Posterior cingulate gyrus (tissue), 11 donors: Measurements from ENCODE around the gene ZNF813.
A peak's percentile ranks its signal among the peaks of the same experiment; 100 is the strongest.

Source experiments
- DNase-seq, 10 donors: peaks; one replicate each; pipeline versions ENCODE4 v3.0.0 to v3.0.0-alpha.2; 2020 to 2021; ENCODE audit warnings: mixed read lengths in 3 of 10
- intact Hi-C: fragments of 100-400 bp; cut with DNase I; formaldehyde crosslinking; loops from one replicate; pipeline ENCODE4 v1.15.1; 2023

The ZNF813 gene

GRCh38 chr19:53518121-53518520, 50.6 kb downstream of the ZNF813 start:
- intact Hi-C loops, result no loop called here
- no peak for DNase-seq

GRCh38 chr19:53518716-53519115, 51.2 kb downstream of the ZNF813 start:
- DNase-seq, result no peak
- intact Hi-C loops, result no loop called here

- intact Hi-C loops, result no loop called here
- no peak for DNase-seq
Measured at GRCh38 chr19:53519446-53519845, 51.9 kb downstream of the ZNF813 start.

- intact Hi-C loops, result loop anchor here (1.0 kb wide), 1 partner anchor 53 kb away; the partner anchor contains the start of gene ZNF813
- DNase-seq, result no peak
Measured at GRCh38 chr19:53520163-53520546, 52.6 kb downstream of the ZNF813 start.

GRCh38 chr19:53520547-53521372, 53.2 kb downstream of the ZNF813 start:
- intact Hi-C loops, result loop anchor here (1.0 kb wide), 1 partner anchor 53 kb away; the partner anchor contains the start of gene ZNF813
- peak; percentile 92 to 99 (median 95) for DNase-seq

- intact Hi-C loops, result no loop called here
- peak in 1 of 10 donors; percentile 71 for DNase-seq
Measured at GRCh38 chr19:53521373-53522202, 54.1 kb downstream of the ZNF813 start.

GRCh38 chr19:53525922-53526321, 58.4 kb downstream of the ZNF813 start:
- intact Hi-C loops, result no loop called here
- no peak for DNase-seq

- intact Hi-C loops, result no loop called here
- no peak for DNase-seq
Measured at GRCh38 chr19:53530622-53531021, 63.1 kb downstream of the ZNF813 start.

GRCh38 chr19:53531457-53531856, 63.9 kb downstream of the ZNF813 start:
- no peak for DNase-seq
- intact Hi-C loops, result no loop called here

GRCh38 chr19:53532362-53532761, 64.8 kb downstream of the ZNF813 start:
- intact Hi-C loops, result no loop called here
- no peak for DNase-seq

- no peak for DNase-seq
- intact Hi-C loops, result no loop called here
Measured at GRCh38 chr19:53536225-53536548, 68.7 kb downstream of the ZNF813 start.

GRCh38 chr19:53537121-53537520, 69.6 kb downstream of the ZNF813 start:
- intact Hi-C loops, result no loop called here
- DNase-seq, result no peak

- DNase-seq, result peak; percentile 72 to 98 (median 80)
- intact Hi-C loops, result loop anchor here (2.0 kb wide), 1 partner anchor 17 kb away; no protein-coding TSS in a partner anchor
Measured at GRCh38 chr19:53537521-53538377, 70.2 kb downstream of the ZNF813 start, which contains the start of gene ZNF331. TSS of gene ZNF331 (plus strand) at chr19:53538145. CDS start at chr19:53569377, 31,232 bp downstream.

- DNase-seq, result peak in 1 of 10 donors; percentile 33
Measured at GRCh38 chr19:53538378-53539109, 71.0 kb downstream of the ZNF813 start.

GRCh38 chr19:53540091-53540490, 72.6 kb downstream of the ZNF813 start:
- DNase-seq, result no peak

More at GRCh38 chr19:53538378-53539109, 71.0 kb downstream of the ZNF813 start:
- intact Hi-C loops, result loop anchor here (2.0 kb wide), 1 partner anchor 16 kb away; no protein-coding TSS in a partner anchor

GRCh38 chr19:53541971-53542370, 74.4 kb downstream of the ZNF813 start:
- no peak for DNase-seq
- intact Hi-C loops, result no loop called here

More at GRCh38 chr19:53540091-53540490, 72.6 kb downstream of the ZNF813 start:
- intact Hi-C loops, result no loop called here

- intact Hi-C loops, result no loop called here
- no peak for DNase-seq
Measured at GRCh38 chr19:53545271-53546065, 77.9 kb downstream of the ZNF813 start.
